HTR-8/SVneo (cell line): ENCODE results near the gene PIP4P1.
A peak's percentile ranks its signal among the peaks of the same experiment; 100 is the strongest.

Source experiments
- DNase-seq: peaks from one replicate; pipeline ENCODE4 v3.0.0; 2011; ENCODE audit warnings: low spot score, mixed read lengths; ENCODE audit not compliant: insufficient read length
- FAIRE-seq: peaks from 2 replicates; lab custom pipeline; 2011; peaks lifted over from hg19 to GRCh38; lab: Jason Lieb, UNC

Gene PIP4P1

GRCh38 chr14:20412876-20413743, 48.1 kb downstream of the PIP4P1 start, which contains the start of gene TEP1:
Gene TEP1 (minus strand): TSS chr14:20413501. CDS start chr14:20408439, 5,062 bp downstream.
- DNase-seq: peak; percentile 68
- FAIRE-seq: no peak

- FAIRE-seq: no peak
- DNase-seq: no peak
These were observed 48.8 kb downstream of the PIP4P1 start for GRCh38 chr14:20412411-20412810.

GRCh38 chr14:20409226-20409625, 52.0 kb downstream of the PIP4P1 start:
- no peak for DNase-seq
- FAIRE-seq: no peak
